IgD-negative memory B cell (primary cell): ENCODE measurements around the gene LTF. TPM values are rescaled to one million over a fixed set of nuclear protein-coding genes. Genes with fewer than 3 reads are reported as not detected.
"Not testable (repeated sequence)": the region's sequence is repeated elsewhere in the genome, so short reads cannot be mapped to it uniquely, and the experiment has no call there.

Experiments
- H3K27ac Mint-ChIP-seq, 3 donors: one replicate each; pipeline ENCODE4 v1.8.0; 2020 to 2022; ENCODE audit warnings: mild to moderate bottlenecking in 3 of 3, mixed read lengths in 3 of 3, moderate library complexity in 1 of 3
- H3K27me3 Mint-ChIP-seq: one replicate; pipeline ENCODE4 v1.8.0; 2021; ENCODE audit warnings: mixed read lengths
- H3K36me3 Mint-ChIP-seq: one replicate; pipeline ENCODE4 v1.8.0; 2020; ENCODE audit warnings: mild to moderate bottlenecking, mixed read lengths
- H3K4me1 Mint-ChIP-seq, 3 donors: one replicate each; pipeline ENCODE4 v1.8.0; 2020 to 2022; ENCODE audit warnings: mixed read lengths in 3 of 3, mild to moderate bottlenecking in 1 of 3
- H3K4me3 Mint-ChIP-seq, 4 donors: one replicate each; pipeline ENCODE4 v1.8.0; 2020 to 2022; ENCODE audit warnings: mild to moderate bottlenecking in 4 of 4, mixed read lengths in 4 of 4, moderate library complexity in 3 of 4
- H3K9me3 Mint-ChIP-seq, 3 donors: one replicate each; pipeline ENCODE4 v1.8.0; 2020 to 2021; ENCODE audit warnings: mixed read lengths in 3 of 3, mild to moderate bottlenecking in 1 of 3
- polyA plus RNA-seq: library from polyadenylated mRNA; unstranded; fragments of 300-500 nt; fragmentation: Illumina TruSeq; gene quantifications from one replicate; pipeline ENCODE4 v1.2.3, GENCODE V29; 2021

LTF gene
- polyA plus RNA-seq, 1 donor from 2014 or later: not detected

GRCh38 chr3:46448721-46449120, 16.0 kb downstream of the LTF start:
- Mint-ChIP-seq H3K36me3 (no peaks in the 10 kb centered on the region), H3K27ac (no peak overlapping the region), H3K27me3 (peaks cover 4% of the 10 kb centered on the region)

GRCh38 chr3:46447228-46447985, 17.3 kb downstream of the LTF start:
- H3K36me3 Mint-ChIP-seq: no peaks in the 10 kb centered on the region
- no peak overlapping the region for H3K4me3 Mint-ChIP-seq
- H3K9me3 Mint-ChIP-seq: no peaks in the 10 kb centered on the region
- peaks cover 4% of the 10 kb centered on the region for H3K27me3 Mint-ChIP-seq
- H3K27ac Mint-ChIP-seq: no peak overlapping the region
- peaks cover 2 to 5% (median 3%) of the 10 kb centered on the region in 3 donors for H3K4me1 Mint-ChIP-seq

More at GRCh38 chr3:46448721-46449120, 16.0 kb downstream of the LTF start:
- Mint-ChIP-seq H3K9me3 (no peaks in the 10 kb centered on the region), H3K4me3 (peak overlapping the region in 1 of 4 donors; percentile 25), H3K4me1 (peaks cover 6 to 10% (median 8%) of the 10 kb centered on the region in 3 donors)

GRCh38 chr3:46442576-46443530, 21.9 kb downstream of the LTF start:
- H3K36me3 Mint-ChIP-seq: peaks cover 2% of the 10 kb centered on the region
- no peaks in the 10 kb centered on the region for H3K9me3 Mint-ChIP-seq
- no peaks in the 10 kb centered on the region for H3K27me3 Mint-ChIP-seq
- H3K27ac Mint-ChIP-seq: no peak overlapping the region
- H3K4me1 Mint-ChIP-seq: peaks cover 19 to 29% (median 19%) of the 10 kb centered on the region in 3 donors
- H3K4me3 Mint-ChIP-seq: no peak overlapping the region

GRCh38 chr3:46440531-46441294, 24.0 kb downstream of the LTF start:
- Mint-ChIP-seq H3K9me3 (no peaks in the 10 kb centered on the region), H3K27ac (peak overlapping the region; percentile 16 to 59 (median 23)), H3K4me3 (peak overlapping the region in 3 of 4 donors; percentile 0 to 59 (median 24)), H3K27me3 (no peaks in the 10 kb centered on the region), H3K4me1 (peaks cover 16 to 24% (median 18%) of the 10 kb centered on the region in 3 donors), H3K36me3 (peaks cover 2% of the 10 kb centered on the region)

GRCh38 chr3:46438831-46439230, 25.9 kb downstream of the LTF start:
- Mint-ChIP-seq H3K4me1 (peaks cover 16 to 26% (median 18%) of the 10 kb centered on the region in 3 donors), H3K4me3 (peak overlapping the region in 1 of 4 donors; percentile 58), H3K27ac (peak overlapping the region in 2 of 3 donors; percentile 36 to 70), H3K36me3 (peaks cover 4% of the 10 kb centered on the region), H3K27me3 (no peaks in the 10 kb centered on the region), H3K9me3 (no peaks in the 10 kb centered on the region)

GRCh38 chr3:46435081-46435726, 29.5 kb downstream of the LTF start:
- Mint-ChIP-seq H3K27ac (no peak overlapping the region), H3K4me3 (no peak overlapping the region), H3K36me3 (peaks cover 2% of the 10 kb centered on the region), H3K27me3 (peaks cover 3% of the 10 kb centered on the region), H3K9me3 (peaks cover 2 to 9% (median 8%) of the 10 kb centered on the region in 3 donors), H3K4me1 (peaks cover 0 to 5% (median 0%) of the 10 kb centered on the region in 3 donors)

- H3K4me3 Mint-ChIP-seq: no peak overlapping the region
- peaks cover 2 to 10% (median 8%) of the 10 kb centered on the region in 3 donors for H3K9me3 Mint-ChIP-seq
- H3K27me3 Mint-ChIP-seq: peaks cover 4% of the 10 kb centered on the region
- H3K4me1 Mint-ChIP-seq: peaks cover 0 to 3% (median 0%) of the 10 kb centered on the region in 3 donors
- H3K27ac Mint-ChIP-seq: peak overlapping the region in 1 of 3 donors; percentile 3
- peaks cover 2% of the 10 kb centered on the region for H3K36me3 Mint-ChIP-seq
These were observed 30.9 kb downstream of the LTF start for GRCh38 chr3:46433841-46434240.

GRCh38 chr3:46433118-46433517, 31.6 kb downstream of the LTF start:
- not testable (repeated sequence) for H3K36me3 Mint-ChIP-seq, H3K4me3 Mint-ChIP-seq, H3K4me1 Mint-ChIP-seq, H3K27me3 Mint-ChIP-seq, H3K27ac Mint-ChIP-seq
- H3K9me3 Mint-ChIP-seq: peaks cover 2 to 10% (median 8%) of the 10 kb centered on the region in 3 donors

GRCh38 chr3:46431905-46432304, 32.8 kb downstream of the LTF start:
- not testable (repeated sequence) for H3K4me1 Mint-ChIP-seq, H3K36me3 Mint-ChIP-seq, H3K27ac Mint-ChIP-seq, H3K27me3 Mint-ChIP-seq
- Mint-ChIP-seq H3K4me3 (peak overlapping the region in 1 of 4 donors; percentile 29), H3K9me3 (peaks cover 2 to 10% (median 8%) of the 10 kb centered on the region in 3 donors)

GRCh38 chr3:46430879-46431278, 33.8 kb downstream of the LTF start:
- not testable (repeated sequence) for H3K4me1 Mint-ChIP-seq, H3K27ac Mint-ChIP-seq, H3K36me3 Mint-ChIP-seq

GRCh38 chr3:46429671-46430070, 35.0 kb downstream of the LTF start:
- no peak overlapping the region for H3K27ac Mint-ChIP-seq
- H3K9me3 Mint-ChIP-seq: peaks cover 2 to 10% (median 8%) of the 10 kb centered on the region in 3 donors
- H3K36me3 Mint-ChIP-seq: no peaks in the 10 kb centered on the region
- peaks cover 0 to 1% (median 0%) of the 10 kb centered on the region in 3 donors for H3K4me1 Mint-ChIP-seq
- peaks cover 4% of the 10 kb centered on the region for H3K27me3 Mint-ChIP-seq
- no peak overlapping the region for H3K4me3 Mint-ChIP-seq

More at GRCh38 chr3:46430879-46431278, 33.8 kb downstream of the LTF start:
- H3K4me3 Mint-ChIP-seq, H3K27me3 Mint-ChIP-seq: not testable (repeated sequence)
- peaks cover 2 to 10% (median 8%) of the 10 kb centered on the region in 3 donors for H3K9me3 Mint-ChIP-seq

GRCh38 chr3:46429250-46429649, 35.5 kb downstream of the LTF start:
- Mint-ChIP-seq H3K4me3 (no peak overlapping the region), H3K9me3 (peaks cover 2 to 10% (median 8%) of the 10 kb centered on the region in 3 donors), H3K27ac (no peak overlapping the region), H3K4me1 (no peaks in the 10 kb centered on the region), H3K27me3 (peaks cover 4% of the 10 kb centered on the region), H3K36me3 (no peaks in the 10 kb centered on the region)

GRCh38 chr3:46427916-46428833, 36.5 kb downstream of the LTF start:
- no peak overlapping the region for H3K27ac Mint-ChIP-seq
- H3K9me3 Mint-ChIP-seq: peaks cover 2 to 10% (median 8%) of the 10 kb centered on the region in 3 donors
- no peak overlapping the region for H3K4me3 Mint-ChIP-seq
- H3K27me3 Mint-ChIP-seq: peaks cover 4% of the 10 kb centered on the region
- H3K4me1 Mint-ChIP-seq: no peaks in the 10 kb centered on the region
- H3K36me3 Mint-ChIP-seq: no peaks in the 10 kb centered on the region
